H1 (cell line): ENCODE measurements around the gene LOC101059915.
"Not testable (repeated sequence)": the region's sequence is repeated elsewhere in the genome, so short reads cannot be mapped to it uniquely, and the experiment has no call there.

Experiments
- CTCF ChIP-seq, 3 experiments: IDR thresholded peaks; 1 replicate in 2 of 3; 2 replicates in 1 of 3; pipeline versions ENCODE4 v1.5.1 to v1.6.1; 2011; ENCODE audit warnings: low read length in 3 of 3, mild to moderate bottlenecking in 3 of 3, inconsistent platforms in 2 of 3, low read depth in 1 of 3, moderate library complexity in 1 of 3; ENCODE audit not compliant: insufficient read depth in 1 of 3; ENCODE audit errors: control extremely low read depth in 1 of 3
- EGR1 ChIP-seq: IDR thresholded peaks from 2 replicates; pipeline ENCODE4 v1.6.1; 2011; ENCODE audit warnings: low read depth, low read length, borderline replicate concordance
- EP300 ChIP-seq, 2 experiments: IDR thresholded peaks; 1 replicate in 1 of 2; 2 replicates in 1 of 2; pipeline ENCODE4 v1.6.1; 2011 to 2012; ENCODE audit warnings: low read depth in 2 of 2, low read length in 2 of 2, mild to moderate bottlenecking in 2 of 2, borderline replicate concordance in 1 of 2, inconsistent platforms in 1 of 2, moderate library complexity in 1 of 2
- EZH2 ChIP-seq: fragments of 200-600 bp; sonication (generic); IDR thresholded peaks from 2 replicates; pipeline ENCODE4 v1.7.1; 2012; ENCODE audit warnings: low read depth, mild to moderate bottlenecking, moderate library complexity, low read length, inconsistent platforms; ENCODE audit not compliant: severe bottlenecking
- FOSL1 ChIP-seq: IDR thresholded peaks from 2 replicates; pipeline ENCODE4 v1.6.1; 2011; ENCODE audit warnings: mild to moderate bottlenecking, low read depth, low read length, moderate library complexity; ENCODE audit not compliant: insufficient read depth
- HDAC6 ChIP-seq: IDR thresholded peaks from one replicate; pipeline ENCODE4 v1.7.1; 2012; ENCODE audit warnings: low read depth, mild to moderate bottlenecking, inconsistent platforms, low read length, moderate library complexity
- JUN ChIP-seq: IDR thresholded peaks from 2 replicates; pipeline ENCODE4 v1.6.1; 2011; ENCODE audit warnings: low read depth, mild to moderate bottlenecking, improper control_type of control experiment, low read length
- MAX ChIP-seq: IDR thresholded peaks from 2 replicates; pipeline ENCODE4 v1.6.1; 2012; ENCODE audit warnings: inconsistent platforms
- POLR2A ChIP-seq, 2 experiments: IDR thresholded peaks; 1 replicate in 1 of 2; 2 replicates in 1 of 2; pipeline ENCODE4 v1.6.1; 2011; ENCODE audit warnings: low read depth in 2 of 2, low read length in 2 of 2, mild to moderate bottlenecking in 2 of 2; ENCODE audit errors: control extremely low read depth in 1 of 2
- POLR2AphosphoS5 ChIP-seq: IDR thresholded peaks from 2 replicates; pipeline ENCODE4 v1.6.1; 2011; ENCODE audit warnings: low read depth, low read length
- SIN3A ChIP-seq, 2 experiments: IDR thresholded peaks in 1 of 2; conservative IDR thresholded peaks in 1 of 2; 2 replicates each; pipeline ENCODE4 v1.6.1; 2011 to 2012; ENCODE audit warnings: low read length in 2 of 2, improper control_type of control experiment in 1 of 2, low read depth in 1 of 2, mild to moderate bottlenecking in 1 of 2
- SP2 ChIP-seq: IDR thresholded peaks from 2 replicates; pipeline ENCODE4 v1.6.1; 2012; ENCODE audit warnings: mild to moderate bottlenecking, low read length, inconsistent platforms
- SUZ12 ChIP-seq: fragments of 200-600 bp; sonication (generic); IDR thresholded peaks from 2 replicates; pipeline ENCODE4 v1.6.1; 2012; ENCODE audit warnings: mild to moderate bottlenecking, inconsistent platforms, low read length, moderate library complexity, mixed read lengths
- TAF1 ChIP-seq: IDR thresholded peaks from 2 replicates; pipeline ENCODE4 v1.6.1; 2011; ENCODE audit warnings: mild to moderate bottlenecking, low read depth, low read length

- TF ChIP-seq EZH2; CTCF (IDR thresholded peaks at IDR 0.05; ENCODE audit: control extremely low read depth in 1 of 3, insufficient read depth in 1 of 3, low read depth in 1 of 3, low read length in 3 of 3); EGR1; TAF1; SP2; EP300 (IDR thresholded peaks at IDR 0.05; ENCODE audit: borderline replicate concordance in 1 of 2, low read depth in 2 of 2, low read length in 2 of 2); POLR2A (IDR thresholded peaks at IDR 0.05; ENCODE audit: control extremely low read depth in 1 of 2, low read depth in 2 of 2, low read length in 2 of 2); SIN3A (conservative IDR thresholded peaks at IDR 0.05 in 1 of 2, IDR thresholded peaks at IDR 0.05 in 1 of 2; ENCODE audit: low read depth in 1 of 2, low read length in 2 of 2); MAX; FOSL1; JUN; SUZ12; POLR2AphosphoS5; HDAC6: not testable (repeated sequence)
Measured at GRCh38 chrX:71720289-71720886, 53.0 kb downstream of the LOC101059915 start.
